GM12878 (cell line): ENCODE measurements around the gene IFNLR1. TPM values are rescaled to one million over a fixed set of nuclear protein-coding genes. Genes with fewer than 3 reads are reported as not detected.

Experiments used
- ATAC-seq: fragments of 200-7000 bp; cut with Tn5 transposase; 3 replicates; pipeline ENCODE4 v1.9.1; 2020; ENCODE audit warnings: mild to moderate bottlenecking, moderate library complexity
- BruUV-seq: library from RNA; stranded (reverse); fragments of 400-500 nt; replicated peaks from 2 replicates; lab custom pipeline; 2021; lab: Mats Ljungman, UMichigan
- CTCF ChIA-PET: fragments of 300-600 bp; sonication (Branson Sonifier 250); formaldehyde crosslinking; extraction: SDS; loops from one replicate; lab custom pipeline; 2021; ENCODE audit warnings: inconsistent platforms; lab: Yijun Ruan, JAX
- POLR2A ChIA-PET: fragments of 350-600 bp; formaldehyde crosslinking; extraction: SDS; loops from one replicate; lab custom pipeline; 2021; ENCODE audit warnings: inconsistent platforms; lab: Charles Lee
- RAD21 ChIA-PET: fragments of 300-600 bp; sonication (Branson Sonifier 250); formaldehyde crosslinking; loops from one replicate; lab custom pipeline; 2023; ENCODE audit warnings: antibody characterized with exemption; ENCODE audit not compliant: unreplicated experiment; lab: Charles Lee
- SMC1A ChIA-PET: fragments of 300-600 bp; sonication (Branson Sonifier 250); formaldehyde crosslinking; loops from one replicate; lab custom pipeline; 2023; ENCODE audit not compliant: unreplicated experiment, uncharacterized antibody; lab: Charles Lee
- DNase-seq: peaks from one replicate; pipeline ENCODE4 v3.0.0-alpha.2; 2011; ENCODE audit warnings: low read depth, low spot score
- FAIRE-seq: peaks from 3 replicates; lab custom pipeline; 2011; peaks lifted over from hg19 to GRCh38; lab: Jason Lieb, UNC
- H2AFZ ChIP-seq: 2 replicates; pipeline ENCODE4 v1.6.0; 2011; ENCODE audit warnings: low read depth, low read length, control low read depth; ENCODE audit not compliant: control insufficient read depth
- H3K27ac ChIP-seq: 2 replicates; pipeline ENCODE4 v1.5.1; 2011; ENCODE audit warnings: control low read depth; ENCODE audit not compliant: control insufficient read depth, insufficient read depth
- H3K27me3 ChIP-seq, 2 experiments: replicated peaks in 1 of 2; 2 replicates each; pipeline versions ENCODE4 v1.6.0 to v1.6.1; 2011; ENCODE audit warnings: low read length in 1 of 2; ENCODE audit not compliant: control insufficient read depth in 2 of 2, insufficient read depth in 2 of 2
- H3K36me3 ChIP-seq, 2 experiments: 2 replicates each; pipeline ENCODE4 v1.5.1; 2011; ENCODE audit warnings: low read length in 1 of 2; ENCODE audit not compliant: control insufficient read depth in 2 of 2, insufficient read depth in 2 of 2
- H3K4me1 ChIP-seq: 2 replicates; pipeline ENCODE4 v1.6.1; 2011; ENCODE audit warnings: mild to moderate bottlenecking, low read length, moderate library complexity, mixed read lengths; ENCODE audit not compliant: control insufficient read depth, insufficient read depth
- H3K4me2 ChIP-seq: 2 replicates; pipeline ENCODE4 v1.6.0; 2011; ENCODE audit warnings: control low read depth; ENCODE audit not compliant: control insufficient read depth, insufficient read depth
- H3K4me3 ChIP-seq: fragments of 200-600 bp; sonication (generic); 2 replicates; pipeline ENCODE4 v1.5.1; 2016
- H3K79me2 ChIP-seq: 2 replicates; pipeline ENCODE4 v1.6.0; 2011; ENCODE audit warnings: low read length; ENCODE audit not compliant: control insufficient read depth, insufficient read depth
- H3K9ac ChIP-seq: 2 replicates; pipeline ENCODE4 v1.8.0; 2011; ENCODE audit warnings: low read length, control low read depth, mixed read lengths; ENCODE audit not compliant: control insufficient read depth, insufficient read depth
- H3K9me3 ChIP-seq: replicated peaks from 3 replicates; pipeline ENCODE4 v1.5.1; 2011; ENCODE audit warnings: mild to moderate bottlenecking, low read length; ENCODE audit not compliant: control insufficient read depth, insufficient read depth
- H4K20me1 ChIP-seq: 2 replicates; pipeline ENCODE4 v1.6.0; 2011; ENCODE audit not compliant: control insufficient read depth, insufficient read depth
- CBFB ChIP-seq: IDR thresholded peaks from 2 replicates; pipeline ENCODE4 v1.6.1; 2016; ENCODE audit warnings: antibody characterized with exemption, low read depth
- IRF5 ChIP-seq: fragments of 450-650 bp; IDR thresholded peaks from 2 replicates; pipeline ENCODE4 v1.6.1; 2017; ENCODE audit warnings: borderline replicate concordance
- MAX ChIP-seq: IDR thresholded peaks from 2 replicates; pipeline ENCODE4 v1.6.1; 2012; ENCODE audit warnings: low read depth, low read length, improper control_type of control experiment
- MLLT1 ChIP-seq: fragments of 450-650 bp; IDR thresholded peaks from 2 replicates; pipeline ENCODE4 v1.6.1; 2016; ENCODE audit warnings: mild to moderate bottlenecking
- MXI1 ChIP-seq: fragments of 150-350 bp; IDR thresholded peaks from 2 replicates; pipeline ENCODE4 v1.6.1; 2011; ENCODE audit warnings: low read depth, mild to moderate bottlenecking, inconsistent platforms, low read length, improper control_type of control experiment
- NBN ChIP-seq: fragments of 450-650 bp; IDR thresholded peaks from 2 replicates; pipeline ENCODE4 v1.6.1; 2016
- NR2C1 ChIP-seq: fragments of 450-650 bp; IDR thresholded peaks from 2 replicates; pipeline ENCODE4 v1.6.1; 2017; ENCODE audit warnings: antibody characterized with exemption, mild to moderate bottlenecking, moderate library complexity
- RELA ChIP-seq: fragments of 450-650 bp; IDR thresholded peaks from 2 replicates; pipeline ENCODE4 v1.8.0; 2014; ENCODE audit warnings: borderline replicate concordance; ENCODE audit not compliant: partially characterized antibody
- SP1 ChIP-seq: IDR thresholded peaks from one replicate; pipeline ENCODE4 v1.6.1; 2011; ENCODE audit warnings: low read depth, low read length
- WRNIP1 ChIP-seq: IDR thresholded peaks from 2 replicates; pipeline ENCODE4 v1.6.1; 2011; ENCODE audit warnings: low read depth, low read length, improper control_type of control experiment, borderline replicate concordance
- YBX1 ChIP-seq: fragments of 450-650 bp; IDR thresholded peaks from 2 replicates; pipeline ENCODE4 v1.6.1; 2016; ENCODE audit warnings: antibody characterized with exemption
- ZBED1 ChIP-seq: IDR thresholded peaks from 2 replicates; pipeline ENCODE4 v1.6.1; 2016; ENCODE audit warnings: borderline replicate concordance
- ZNF384 ChIP-seq: IDR thresholded peaks from 2 replicates; pipeline ENCODE4 v1.6.1; 2012; ENCODE audit warnings: low read depth, mild to moderate bottlenecking, low read length, improper control_type of control experiment, borderline replicate concordance
- WGBS: methylation state at CpG from one replicate; pipeline ENCODE4 v1.1.6; 2016; ENCODE audit warnings: low lambda C conversion rate; ENCODE audit not compliant: insufficient replicate concordance, insufficient coverage; ENCODE audit errors: missing lambda C conversion rate; 5-methylcytosine and 5-hydroxymethylcytosine counted together
- in situ Hi-C: fragments of 300-500 bp; cut with MboI; formaldehyde crosslinking; loops from 9 replicates; pipeline ENCODE4 v1.14.3; 2018; ENCODE audit warnings: mixed read lengths
- intact Hi-C: fragments of 100-400 bp; cut with micrococcal nuclease; formaldehyde crosslinking; loops from one replicate; pipeline ENCODE4 v1.14.2; 2022; ENCODE audit not compliant: unreplicated experiment
- polyA plus RNA-seq, 11 experiments: library from polyadenylated mRNA; depleted of rRNA in 4 of 11; unstranded in 6 of 11; stranded (reverse) in 5 of 11; fragments of >200 nt; fragmentation: Nextera tagmentation in 4 of 11; fragmentation: Illumina TruSeq in 1 of 11; extraction: Ambion mirVana in 4 of 11; extraction: Trizol in 1 of 11; gene quantifications; 1 replicate in 1 of 11; 2 replicates in 10 of 11; pipeline versions ENCODE4 v1.2.1 to v1.2.3, GENCODE V29; 2011 to 2016; ENCODE audit warnings: inconsistent platforms in 2 of 11, missing spikeins in 2 of 11, low read depth in 1 of 11
- total RNA-seq, 4 experiments: library from RNA; depleted of rRNA in 3 of 4; stranded (reverse); fragments of >200 nt in 3 of 4; fragmentation: Illumina TruSeq in 1 of 4; extraction: Trizol in 1 of 4; gene quantifications; 2 replicates each; pipeline versions ENCODE4 v1.2.1 to v1.2.3, GENCODE V29; 2013 to 2021

The IFNLR1 gene
- total and polyA plus RNA-seq, 10 of the 15 experiments (the other 5 are each of a cell fraction or from before 2014, with no cell fraction given): 0.31 to 5.6 (median 3.9) TPM

DNA sequence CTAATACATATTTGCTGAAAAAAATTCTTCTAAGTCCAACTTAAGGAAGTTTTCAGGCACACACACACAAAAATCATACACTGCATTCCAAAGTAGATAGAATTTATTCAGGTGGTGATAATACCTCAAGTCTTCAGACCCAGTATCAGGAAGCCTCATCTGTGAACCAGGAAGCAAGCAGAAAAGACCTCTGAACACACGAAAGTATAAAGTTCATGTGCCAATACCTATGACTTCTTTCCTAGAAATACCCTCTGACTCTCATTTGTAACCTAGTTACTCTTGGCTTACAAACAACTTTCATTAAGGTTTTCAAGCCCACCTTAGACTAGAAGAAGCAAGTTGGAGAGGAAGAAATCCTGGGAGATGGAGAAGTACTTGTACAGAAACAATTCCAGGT, 35.7 kb upstream of the IFNLR1 start:
- intact Hi-C loops: no loop called here
- Histone ChIP-seq H3K27me3 (peaks cover 0 to 1% of the 10 kb centered on the region in 2 experiments; a peak in 3 of 4 replicates), H3K79me2 (no peaks in the 10 kb centered on the region), H3K4me1 (peaks cover 18% of the 10 kb centered on the region), H4K20me1 (no peaks in the 10 kb centered on the region), H2AFZ (no peak overlapping the region), H3K36me3 (no peaks in the 10 kb centered on the region), H3K9ac (no peak overlapping the region), H3K27ac (no peak overlapping the region), H3K9me3 (no peaks in the 10 kb centered on the region; the same call in 2 of the 3 replicates), H3K4me3 (no peak overlapping the region), H3K4me2 (no peak overlapping the region)
- ChIA-PET RAD21 (no interaction called here), POLR2A (no interaction called here), CTCF (no interaction called here), SMC1A (interaction anchor here (0.7 kb wide), 1 partner anchor 65 kb away, joined by 3 read pairs; no protein-coding TSS in a partner anchor)
- TF ChIP-seq ZBED1 (no peak), NR2C1 (no peak), RELA (no peak), MLLT1 (no peak), CBFB (no peak), NBN (no peak), MAX (no peak), YBX1 (no peak), SP1 (no peak), IRF5 (no peak), ZNF384 (no peak), MXI1 (no peak), WRNIP1 (no peak)
- FAIRE-seq: no peak
- DNase-seq: no peak
- in situ Hi-C loops: no loop called here
- 39% methylated on average over 1 of the region's 1 CpG for WGBS
- BruUV-seq: no TSS peak
- no peak for ATAC-seq
